Activated CD8-positive, alpha-beta T cell treated with anti-CD3 and anti-CD28 coated beads, Interleukin-2, amount 10 ng/mL, durations not matched to agents 7 days and 5 days (primary cell): ENCODE data around the gene NME2. TPM values are rescaled to one million over a fixed set of nuclear protein-coding genes. Genes with fewer than 3 reads are reported as not detected.

Experiments used
- ATAC-seq: fragments of 150-1000 bp; cut with Tn5 transposase; one replicate; pipeline ENCODE4 v1.10.0; 2021; ENCODE audit warnings: moderate library complexity
- CTCF ChIA-PET: fragments of 350-600 bp; sonication (Branson Sonifier 250); formaldehyde crosslinking; loops from one replicate; lab custom pipeline; 2021; ENCODE audit warnings: antibody characterized with exemption; lab: Charles Lee
- POLR2A ChIA-PET: fragments of 350-600 bp; sonication (Branson Sonifier 250); formaldehyde crosslinking; loops from one replicate; lab custom pipeline; 2021; ENCODE audit warnings: antibody characterized with exemption; lab: Charles Lee
- DNase-seq: peaks from one replicate; pipeline ENCODE4 v3.0.0-alpha.2; 2020
- H3K27ac Mint-ChIP-seq: one replicate; pipeline ENCODE4 v1.8.0; 2021; ENCODE audit warnings: mild to moderate bottlenecking, mixed read lengths
- H3K27me3 Mint-ChIP-seq: one replicate; pipeline ENCODE4 v1.8.0; 2021; ENCODE audit warnings: low read depth, mixed read lengths
- H3K36me3 Mint-ChIP-seq: one replicate; pipeline ENCODE4 v1.8.0; 2021; ENCODE audit warnings: low read depth, mixed read lengths
- H3K4me1 Mint-ChIP-seq: one replicate; pipeline ENCODE4 v1.8.0; 2021; ENCODE audit warnings: low read depth, mixed read lengths
- H3K4me3 Mint-ChIP-seq: one replicate; pipeline ENCODE4 v1.8.0; 2021; ENCODE audit warnings: mild to moderate bottlenecking, mixed read lengths
- H3K9me3 Mint-ChIP-seq: one replicate; pipeline ENCODE4 v1.8.0; 2022; ENCODE audit warnings: mixed read lengths; ENCODE audit not compliant: insufficient read depth
- total RNA-seq, 2 experiments: library from RNA; stranded (reverse); gene quantifications; one replicate each; pipeline ENCODE4 v1.2.3, GENCODE V29; 2021

The NME2 gene
- total RNA-seq, 2 experiments from 2014 or later = 502 to 542 TPM

- no peak overlapping the region for H3K4me3 Mint-ChIP-seq
- CTCF ChIA-PET = no interaction called here
- H3K36me3 Mint-ChIP-seq = no peaks in the 10 kb centered on the region
- H3K4me1 Mint-ChIP-seq = peaks cover 7% of the 10 kb centered on the region
- H3K27ac Mint-ChIP-seq = no peak overlapping the region
- no peaks in the 10 kb centered on the region for H3K27me3 Mint-ChIP-seq
- ATAC-seq (no peak), DNase-seq (peak; percentile 23)
- POLR2A ChIA-PET = no interaction called here
- no peaks in the 10 kb centered on the region for H3K9me3 Mint-ChIP-seq
Measured at GRCh38 chr17:51128076-51128475, 38.1 kb upstream of the NME2 start.

DNA sequence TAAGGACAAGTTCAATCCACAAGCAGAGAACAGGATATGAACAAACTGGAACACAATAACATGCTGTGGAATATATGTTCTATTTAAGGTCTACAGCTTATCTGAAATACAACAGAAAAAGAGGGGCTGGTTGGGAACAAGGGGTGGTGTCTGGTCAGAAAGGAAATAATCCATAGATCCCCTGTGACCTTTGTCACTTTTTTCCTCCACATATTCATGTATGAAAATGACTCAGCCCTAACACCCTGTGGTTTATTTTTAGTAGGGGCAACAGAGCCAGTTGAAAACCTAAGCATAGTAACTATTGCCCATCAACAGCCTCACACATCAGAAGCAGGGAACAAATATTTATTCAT is 33.3 kb upstream of the NME2 start:
- ATAC-seq (no peak), DNase-seq (no peak)
- Mint-ChIP-seq H3K4me1 (peaks cover 11% of the 10 kb centered on the region), H3K27ac (no peak overlapping the region), H3K4me3 (no peak overlapping the region), H3K9me3 (no peaks in the 10 kb centered on the region), H3K36me3 (no peaks in the 10 kb centered on the region), H3K27me3 (no peaks in the 10 kb centered on the region)
- CTCF ChIA-PET = interaction anchor here (1.2 to 1.6 kb wide), 2 partner anchors 20 to 132 kb away, joined by 4 read pairs; partner anchors contain the start of gene NME1
- POLR2A ChIA-PET = interaction anchor here (0.9 to 1.8 kb wide), 2 partner anchors 13 to 102 kb away, joined by 3 to 7 read pairs; no protein-coding TSS in a partner anchor

GRCh38 chr17:51133365-51133764 is 32.8 kb upstream of the NME2 start:
- Mint-ChIP-seq H3K27me3 (no peaks in the 10 kb centered on the region), H3K9me3 (no peaks in the 10 kb centered on the region), H3K36me3 (no peaks in the 10 kb centered on the region), H3K4me3 (no peak overlapping the region), H3K4me1 (peaks cover 11% of the 10 kb centered on the region), H3K27ac (no peak overlapping the region)
- no peak for DNase-seq
- ATAC-seq = no peak
- ChIA-PET CTCF (no interaction called here), POLR2A (interaction anchor here (0.9 to 1.8 kb wide), 2 partner anchors 13 to 103 kb away, joined by 3 to 7 read pairs; no protein-coding TSS in a partner anchor)

- DNase-seq (no peak), ATAC-seq (no peak)
- CTCF ChIA-PET = interaction anchor here (0.8 to 1.8 kb wide), 3 partner anchors 17 to 140 kb away, joined by 3 to 11 read pairs (median 3); partner anchors contain the start of gene NME1
- H3K27me3 Mint-ChIP-seq = no peaks in the 10 kb centered on the region
- H3K36me3 Mint-ChIP-seq = no peaks in the 10 kb centered on the region
- no peaks in the 10 kb centered on the region for H3K9me3 Mint-ChIP-seq
- no peak overlapping the region for H3K4me3 Mint-ChIP-seq
- POLR2A ChIA-PET = no interaction called here
- H3K4me1 Mint-ChIP-seq = peaks cover 11% of the 10 kb centered on the region
- H3K27ac Mint-ChIP-seq = no peak overlapping the region
Measured at GRCh38 chr17:51135956-51136355, 30.3 kb upstream of the NME2 start.

DNA sequence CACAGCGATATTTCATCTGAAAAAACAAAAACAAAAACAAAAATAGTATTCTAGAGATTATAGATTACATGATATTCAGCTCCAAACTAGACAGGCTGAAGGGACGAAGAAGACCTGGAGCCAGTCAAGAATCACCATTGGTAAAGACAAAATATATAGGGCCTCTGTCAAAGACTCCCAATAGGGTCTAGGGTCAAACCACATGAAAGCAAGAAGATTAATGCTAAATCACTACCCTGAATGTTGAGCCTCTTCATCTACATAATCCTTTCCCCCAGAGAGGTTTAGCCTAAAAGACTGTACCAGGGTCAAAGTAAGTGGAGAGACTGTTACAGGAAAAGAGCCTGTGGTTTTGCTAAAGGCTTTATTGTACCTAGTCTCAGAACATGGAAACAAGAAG is 23.6 kb upstream of the NME2 start:
- POLR2A ChIA-PET = interaction anchor here (0.5 kb wide), 1 partner anchor 96 kb away, joined by 3 read pairs; no protein-coding TSS in a partner anchor

DNA sequence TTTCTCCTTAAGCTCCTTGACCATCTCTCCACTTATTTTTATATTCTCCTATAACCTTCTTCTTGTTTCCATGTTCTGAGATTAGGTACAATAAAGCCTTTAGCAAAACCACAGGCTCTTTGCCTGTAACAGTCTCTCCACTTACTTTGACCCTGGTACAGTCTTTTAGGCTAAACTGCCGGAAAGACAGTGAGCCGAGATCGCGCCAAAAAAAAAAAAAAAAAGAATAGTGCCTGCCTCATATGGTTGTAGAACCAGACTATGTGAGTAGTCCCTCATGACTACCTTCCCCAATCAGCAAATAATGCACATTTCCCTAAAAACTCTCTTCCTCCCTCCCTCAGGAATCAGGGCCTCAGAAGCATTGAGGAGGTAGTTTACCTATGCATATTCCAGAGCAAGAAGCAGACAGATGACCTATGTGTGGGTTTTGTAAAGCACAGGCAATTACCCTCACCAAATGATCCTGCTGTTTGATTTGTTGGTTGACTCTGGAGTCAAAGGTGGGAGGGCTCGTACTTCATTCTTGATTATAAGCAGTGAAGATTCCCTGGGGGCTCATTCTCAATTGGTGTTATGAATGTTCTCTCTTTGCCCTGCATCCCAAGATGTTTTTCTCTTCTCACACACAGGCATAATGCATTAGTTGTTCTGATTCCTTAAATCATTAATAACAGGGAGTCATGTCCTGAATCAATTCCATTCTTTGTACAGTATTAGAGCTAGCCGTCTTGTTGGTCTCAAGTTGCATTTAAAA is 21.8 kb upstream of the NME2 start:
- POLR2A ChIA-PET = interaction anchor here (1.1 kb wide), 1 partner anchor 23 kb away, joined by 5 read pairs; no protein-coding TSS in a partner anchor
- no peaks in the 10 kb centered on the region for H3K36me3 Mint-ChIP-seq
- no peaks in the 10 kb centered on the region for H3K9me3 Mint-ChIP-seq
- no peak for DNase-seq
- CTCF ChIA-PET = no interaction called here
- ATAC-seq = no peak
- no peak overlapping the region for H3K4me3 Mint-ChIP-seq
- no peaks in the 10 kb centered on the region for H3K27me3 Mint-ChIP-seq
- H3K27ac Mint-ChIP-seq = no peak overlapping the region
- H3K4me1 Mint-ChIP-seq = peaks cover 2% of the 10 kb centered on the region

More for the DNA sequence above, 23.6 kb upstream of the NME2 start:
- Mint-ChIP-seq H3K4me1 (peaks cover 2% of the 10 kb centered on the region), H3K9me3 (no peaks in the 10 kb centered on the region), H3K4me3 (no peak overlapping the region), H3K27me3 (no peaks in the 10 kb centered on the region), H3K36me3 (no peaks in the 10 kb centered on the region), H3K27ac (no peak overlapping the region)
- CTCF ChIA-PET = interaction anchor here (1.2 to 2.3 kb wide), 3 partner anchors 10 to 141 kb away, joined by 3 to 10 read pairs (median 4); partner anchors contain the start of gene NME1
- DNase-seq (no peak), ATAC-seq (no peak)

DNA sequence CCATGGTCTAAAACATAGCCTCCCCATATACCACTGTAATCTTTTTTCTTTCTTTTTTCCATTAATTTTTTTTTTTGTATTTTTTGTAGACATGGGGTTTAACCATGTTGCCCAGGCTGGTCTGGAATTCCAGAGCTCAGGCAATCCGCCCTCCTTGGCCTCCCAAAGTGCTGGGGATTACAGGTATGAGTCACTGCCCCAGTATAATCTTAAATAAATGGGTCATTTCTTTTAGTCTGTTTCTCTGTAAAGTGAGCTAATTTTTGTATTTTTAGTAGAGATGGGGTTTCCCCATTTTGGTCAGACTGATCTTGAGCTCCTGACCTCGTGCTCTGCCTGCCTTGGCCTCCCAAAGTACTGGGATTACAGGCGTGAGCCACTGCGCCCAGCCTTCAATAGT is 18.6 kb upstream of the NME2 start:
- Mint-ChIP-seq H3K4me3 (no peak overlapping the region), H3K27me3 (no peaks in the 10 kb centered on the region), H3K36me3 (no peaks in the 10 kb centered on the region), H3K4me1 (peaks cover 4% of the 10 kb centered on the region), H3K27ac (no peak overlapping the region), H3K9me3 (no peaks in the 10 kb centered on the region)
- ChIA-PET CTCF (interaction anchor here (3.2 kb wide), 1 partner anchor 148 kb away, joined by 14 read pairs; no protein-coding TSS in a partner anchor), POLR2A (interaction anchor here (1.0 kb wide), 1 partner anchor 27 kb away, joined by 3 read pairs; the partner anchor contains the start of gene SPAG9)
- ATAC-seq (no peak), DNase-seq (no peak)

DNA sequence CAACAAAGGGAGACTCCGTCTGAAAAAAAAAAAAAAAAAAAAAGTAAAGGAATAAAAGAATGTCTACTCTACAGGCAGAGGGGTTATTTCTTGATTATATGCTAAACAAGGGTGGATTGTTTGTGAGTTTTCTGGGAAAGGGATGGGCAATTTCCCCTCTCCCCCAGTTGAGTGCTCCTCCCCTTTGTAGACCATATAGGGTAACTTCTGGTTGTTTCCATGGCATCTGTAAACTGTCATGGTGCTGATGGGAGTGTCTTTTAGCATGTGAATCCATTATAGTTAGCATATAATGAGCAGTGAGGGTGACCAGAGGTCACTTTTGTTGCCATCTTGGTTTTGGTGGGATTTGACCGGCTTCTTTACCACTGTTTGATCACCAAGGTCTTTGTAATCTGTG is 17.0 kb upstream of the NME2 start:
- H3K27me3 Mint-ChIP-seq = no peaks in the 10 kb centered on the region
- H3K9me3 Mint-ChIP-seq = no peaks in the 10 kb centered on the region
- POLR2A ChIA-PET = no interaction called here
- ATAC-seq = no peak
- no peak overlapping the region for H3K27ac Mint-ChIP-seq
- peaks cover 2% of the 10 kb centered on the region for H3K4me1 Mint-ChIP-seq
- CTCF ChIA-PET = interaction anchor here (4.7 kb wide), 1 partner anchor 147 kb away, joined by 131 read pairs; no protein-coding TSS in a partner anchor
- no peaks in the 10 kb centered on the region for H3K36me3 Mint-ChIP-seq
- no peak overlapping the region for H3K4me3 Mint-ChIP-seq
- no peak for DNase-seq

GRCh38 chr17:51150932-51151331 is 15.3 kb upstream of the NME2 start:
- peaks cover 2% of the 10 kb centered on the region for H3K4me1 Mint-ChIP-seq
- no peak overlapping the region for H3K27ac Mint-ChIP-seq
- H3K36me3 Mint-ChIP-seq = peaks cover 8% of the 10 kb centered on the region
- no peaks in the 10 kb centered on the region for H3K9me3 Mint-ChIP-seq
- no peaks in the 10 kb centered on the region for H3K27me3 Mint-ChIP-seq
- POLR2A ChIA-PET = no interaction called here
- DNase-seq (no peak), ATAC-seq (no peak)
- no peak overlapping the region for H3K4me3 Mint-ChIP-seq
- CTCF ChIA-PET = interaction anchor here (1.0 to 4.7 kb wide), 2 partner anchors 29 to 148 kb away, joined by 3 to 131 read pairs; no protein-coding TSS in a partner anchor

- Mint-ChIP-seq H3K9me3 (no peaks in the 10 kb centered on the region), H3K27ac (no peak overlapping the region), H3K4me1 (peaks cover 9% of the 10 kb centered on the region), H3K36me3 (peaks cover 21% of the 10 kb centered on the region), H3K27me3 (no peaks in the 10 kb centered on the region), H3K4me3 (no peak overlapping the region)
- ChIA-PET CTCF (interaction anchor here (0.7 to 4.7 kb wide), 39 partner anchors 9 to 390 kb away, joined by 3 to 131 read pairs (median 5); partner anchors contain the start of genes NME2 and SPAG9), POLR2A (interaction anchor here (0.8 to 2.7 kb wide), 8 partner anchors 12 to 287 kb away, joined by 3 to 18 read pairs (median 4); partner anchors contain the start of genes NME2, SPAG9, TOB1 and UTP18)
- no peak for DNase-seq
- ATAC-seq = no peak
Measured at GRCh38 chr17:51152766-51153209, 13.4 kb upstream of the NME2 start.

DNA sequence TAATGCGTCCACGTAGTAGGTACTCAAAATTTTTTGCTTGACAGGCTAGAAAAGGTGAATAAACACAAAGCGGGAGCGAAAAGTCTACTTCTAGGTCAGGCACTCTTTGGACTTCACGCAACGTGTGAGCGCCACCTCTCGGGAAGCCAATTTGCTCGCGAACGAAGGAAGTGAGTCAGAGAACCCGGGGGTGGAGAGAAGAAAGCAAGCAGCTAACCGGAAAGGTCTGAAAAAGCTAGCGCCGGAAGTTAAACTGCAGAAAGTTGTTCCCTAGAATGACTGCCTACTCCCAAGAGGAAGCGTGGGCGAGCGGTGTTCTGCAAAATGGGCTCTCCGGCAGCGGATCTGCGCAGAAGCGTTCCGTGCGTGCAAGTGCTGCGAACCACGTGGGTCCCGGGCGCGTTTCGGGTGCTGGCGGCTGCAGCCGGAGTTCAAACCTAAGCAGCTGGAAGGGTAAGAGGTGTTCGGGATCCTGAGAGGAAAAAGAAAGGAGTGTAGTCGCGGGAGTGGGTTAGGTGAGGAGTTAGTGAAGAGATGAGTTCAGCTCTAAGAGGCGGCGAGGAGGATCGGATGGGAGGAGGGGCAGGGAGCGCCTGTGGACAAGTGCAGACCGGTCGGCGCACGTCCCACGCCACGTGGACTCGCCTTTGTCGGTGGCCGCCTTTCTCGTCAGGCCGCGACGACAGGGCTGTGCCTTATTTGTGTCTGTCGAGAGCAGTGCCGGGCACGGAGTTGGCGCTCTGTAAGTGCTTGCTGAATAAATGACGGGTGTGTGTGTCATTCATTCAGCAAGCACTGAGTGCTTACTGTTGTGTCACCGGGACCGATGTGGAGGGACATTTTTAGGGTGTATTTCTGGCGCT is 12.8 kb upstream of the NME2 start, which contains the start of gene NME1:
Gene NME1 (plus strand): TSS at position 350 of the 863 bp plus-strand sequence. CDS start 2,096 bp downstream, outside the sequence.
- ChIA-PET CTCF (interaction anchor here (0.6 to 4.7 kb wide), 54 partner anchors 9 to 391 kb away, joined by 3 to 131 read pairs (median 4); partner anchors contain the start of genes NME2 and SPAG9), POLR2A (interaction anchor here (0.7 to 2.7 kb wide), 9 partner anchors 12 to 287 kb away, joined by 3 to 18 read pairs (median 4); partner anchors contain the start of genes NME2, SPAG9, TOB1 and UTP18)
- Mint-ChIP-seq H3K27me3 (no peaks in the 10 kb centered on the region), H3K27ac (no peak within 1 kb of the TSS), H3K4me1 (peaks cover 12% of the 10 kb centered on the region), H3K4me3 (no peak within 1 kb of the TSS), H3K9me3 (no peaks in the 10 kb centered on the region), H3K36me3 (peaks cover 26% of the 10 kb centered on the region)
- ATAC-seq = peak; percentile 95
- DNase-seq = peak; percentile 98
